Activated CD8-positive, alpha-beta T cell treated with anti-CD3 and anti-CD28 coated beads, Interleukin-2, amount 10 ng/mL, durations not matched to agents 7 days and 5 days (primary cell): ENCODE measurements around the gene EMP1. TPM values are rescaled to one million over a fixed set of nuclear protein-coding genes. Genes with fewer than 3 reads are reported as not detected.
"Not testable (repeated sequence)": the region's sequence is repeated elsewhere in the genome, so short reads cannot be mapped to it uniquely, and the experiment has no call there.

Experiments used
- ATAC-seq: fragments of 150-1000 bp; cut with Tn5 transposase; one replicate; pipeline ENCODE4 v1.10.0; 2021; ENCODE audit warnings: moderate library complexity
- CTCF ChIA-PET: fragments of 350-600 bp; sonication (Branson Sonifier 250); formaldehyde crosslinking; loops from one replicate; lab custom pipeline; 2021; ENCODE audit warnings: antibody characterized with exemption; lab: Charles Lee
- POLR2A ChIA-PET: fragments of 350-600 bp; sonication (Branson Sonifier 250); formaldehyde crosslinking; loops from one replicate; lab custom pipeline; 2021; ENCODE audit warnings: antibody characterized with exemption; lab: Charles Lee
- DNase-seq: peaks from one replicate; pipeline ENCODE4 v3.0.0-alpha.2; 2020
- H3K27ac Mint-ChIP-seq: one replicate; pipeline ENCODE4 v1.8.0; 2021; ENCODE audit warnings: mild to moderate bottlenecking, mixed read lengths
- H3K27me3 Mint-ChIP-seq: one replicate; pipeline ENCODE4 v1.8.0; 2021; ENCODE audit warnings: low read depth, mixed read lengths
- H3K36me3 Mint-ChIP-seq: one replicate; pipeline ENCODE4 v1.8.0; 2021; ENCODE audit warnings: low read depth, mixed read lengths
- H3K4me1 Mint-ChIP-seq: one replicate; pipeline ENCODE4 v1.8.0; 2021; ENCODE audit warnings: low read depth, mixed read lengths
- H3K4me3 Mint-ChIP-seq: one replicate; pipeline ENCODE4 v1.8.0; 2021; ENCODE audit warnings: mild to moderate bottlenecking, mixed read lengths
- H3K9me3 Mint-ChIP-seq: one replicate; pipeline ENCODE4 v1.8.0; 2022; ENCODE audit warnings: mixed read lengths; ENCODE audit not compliant: insufficient read depth
- total RNA-seq, 2 experiments: library from RNA; stranded (reverse); gene quantifications; one replicate each; pipeline ENCODE4 v1.2.3, GENCODE V29; 2021

The EMP1 gene
- total RNA-seq, 2 experiments from 2014 or later: 4.4 to 7.6 TPM

DNA sequence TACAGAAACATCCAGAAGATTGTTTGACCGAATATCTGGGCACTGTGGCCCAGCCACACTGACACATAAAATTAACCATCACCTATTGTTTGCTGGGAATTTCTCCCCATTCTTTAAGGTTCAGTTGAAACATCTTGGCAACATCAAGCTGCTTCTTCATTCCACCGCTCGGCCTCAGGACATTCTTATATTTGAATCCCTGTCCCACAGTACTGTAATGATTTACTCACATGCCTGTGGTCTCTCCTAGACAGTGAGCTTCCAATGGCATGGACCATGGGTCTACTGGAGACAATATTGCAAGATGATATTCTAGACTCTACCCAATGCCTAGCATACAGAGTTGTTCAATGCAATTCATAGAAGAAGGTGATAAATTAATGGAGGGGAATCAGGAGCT, 56.1 kb downstream of the EMP1 start:
- ATAC-seq (no peak), DNase-seq (no peak)
- Mint-ChIP-seq H3K27ac (no peak overlapping the region), H3K4me3 (no peak overlapping the region), H3K4me1 (peaks cover 3% of the 10 kb centered on the region), H3K36me3 (no peaks in the 10 kb centered on the region), H3K9me3 (no peaks in the 10 kb centered on the region), H3K27me3 (peaks cover 21% of the 10 kb centered on the region)
- ChIA-PET POLR2A (no interaction called here), CTCF (no interaction called here)

GRCh38 chr12:13253966-13254760, 57.6 kb downstream of the EMP1 start:
- no peak for ATAC-seq
- Mint-ChIP-seq H3K4me3 (no peak overlapping the region), H3K27ac (no peak overlapping the region), H3K4me1 (peaks cover 3% of the 10 kb centered on the region), H3K27me3 (peaks cover 11% of the 10 kb centered on the region), H3K36me3 (no peaks in the 10 kb centered on the region), H3K9me3 (no peaks in the 10 kb centered on the region)
- ChIA-PET CTCF (interaction anchor here (0.6 to 3.3 kb wide), 11 partner anchors 12 to 338 kb away, joined by 3 to 19 read pairs (median 9); partner anchors contain the start of gene GSG1), POLR2A (no interaction called here)
- DNase-seq: no peak

DNA sequence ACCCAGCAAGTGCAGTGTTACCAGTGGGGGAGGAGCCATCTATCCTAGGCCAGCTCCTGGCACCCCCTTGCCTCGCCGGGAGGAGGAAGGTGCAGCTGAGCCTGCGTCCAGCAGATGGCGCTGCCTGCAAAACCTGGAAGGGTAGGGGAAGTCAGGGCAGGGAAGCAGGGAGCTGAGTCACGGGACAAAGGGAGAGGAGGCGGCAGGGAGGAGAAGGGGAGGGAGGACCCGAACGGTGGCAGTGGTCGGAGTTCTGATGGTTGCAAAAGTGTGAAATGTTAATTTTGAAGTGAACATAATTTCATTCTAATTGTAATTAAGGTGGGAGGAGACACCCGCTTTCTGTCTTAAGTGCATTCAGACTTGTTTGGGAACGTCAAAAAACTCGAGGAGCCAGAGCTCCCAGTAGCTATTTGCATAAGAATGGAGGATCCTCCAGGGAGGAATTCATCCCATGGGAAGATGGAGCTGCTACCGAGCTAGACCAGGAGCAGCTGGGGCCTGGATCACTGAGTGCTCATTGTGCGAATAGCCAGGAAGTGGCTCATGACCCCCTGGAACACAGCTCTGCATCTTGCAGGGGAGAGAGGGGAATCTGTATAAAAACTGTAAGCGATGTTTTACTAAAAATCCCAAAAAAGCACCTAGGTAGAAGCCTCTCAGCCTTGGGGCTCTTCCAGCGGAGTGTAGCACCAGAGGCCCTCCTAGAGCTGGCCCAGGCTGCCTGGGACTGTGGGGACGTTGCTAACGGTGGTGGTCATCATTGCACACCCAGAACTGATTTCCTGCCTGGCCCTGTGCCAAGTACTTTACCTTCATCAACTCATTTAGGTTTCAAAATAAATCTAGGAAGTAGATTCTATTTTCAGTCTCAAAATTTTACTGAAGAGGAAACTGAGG, 59.5 kb downstream of the EMP1 start:
- ChIA-PET POLR2A (no interaction called here), CTCF (interaction anchor here (0.6 to 3.3 kb wide), 50 partner anchors 9 to 911 kb away, joined by 3 to 24 read pairs (median 4); partner anchors contain the start of gene GSG1)
- no peak overlapping the region for H3K4me3 Mint-ChIP-seq
- H3K4me1 Mint-ChIP-seq: peaks cover 3% of the 10 kb centered on the region
- no peaks in the 10 kb centered on the region for H3K9me3 Mint-ChIP-seq
- ATAC-seq (peak; percentile 100), DNase-seq (peak; percentile 84)
- H3K36me3 Mint-ChIP-seq: no peaks in the 10 kb centered on the region
- H3K27me3 Mint-ChIP-seq: peaks cover 9% of the 10 kb centered on the region
- H3K27ac Mint-ChIP-seq: no peak overlapping the region

GRCh38 chr12:13256692-13257045, 60.1 kb downstream of the EMP1 start:
- H3K4me3 Mint-ChIP-seq: no peak overlapping the region

GRCh38 chr12:13257356-13257875, 60.9 kb downstream of the EMP1 start:
- no peak overlapping the region for H3K4me3 Mint-ChIP-seq
- no peaks in the 10 kb centered on the region for H3K9me3 Mint-ChIP-seq
- no peak for ATAC-seq
- H3K27ac Mint-ChIP-seq: no peak overlapping the region
- no peaks in the 10 kb centered on the region for H3K36me3 Mint-ChIP-seq
- H3K4me1 Mint-ChIP-seq: peaks cover 3% of the 10 kb centered on the region
- ChIA-PET CTCF (interaction anchor here (0.7 to 3.3 kb wide), 8 partner anchors 8 to 909 kb away, joined by 3 to 24 read pairs (median 8); no protein-coding TSS in a partner anchor), POLR2A (interaction anchor here (0.7 kb wide), 1 partner anchor 488 kb away, joined by 3 read pairs; no protein-coding TSS in a partner anchor)
- peaks cover 9% of the 10 kb centered on the region for H3K27me3 Mint-ChIP-seq
- DNase-seq: no peak

More at GRCh38 chr12:13256692-13257045, 60.1 kb downstream of the EMP1 start:
- POLR2A ChIA-PET: interaction anchor here (0.7 kb wide), 1 partner anchor 488 kb away, joined by 3 read pairs; no protein-coding TSS in a partner anchor
- H3K27me3 Mint-ChIP-seq: peaks cover 9% of the 10 kb centered on the region
- H3K27ac Mint-ChIP-seq: no peak overlapping the region
- no peaks in the 10 kb centered on the region for H3K9me3 Mint-ChIP-seq
- no peaks in the 10 kb centered on the region for H3K36me3 Mint-ChIP-seq
- CTCF ChIA-PET: interaction anchor here (0.6 to 3.3 kb wide), 17 partner anchors 10 to 910 kb away, joined by 3 to 24 read pairs (median 7); no protein-coding TSS in a partner anchor
- ATAC-seq (no peak), DNase-seq (no peak)
- peaks cover 3% of the 10 kb centered on the region for H3K4me1 Mint-ChIP-seq

GRCh38 chr12:13258197-13258596, 61.7 kb downstream of the EMP1 start:
- Mint-ChIP-seq H3K9me3 (no peaks in the 10 kb centered on the region), H3K4me1 (peaks cover 3% of the 10 kb centered on the region), H3K27me3 (peaks cover 7% of the 10 kb centered on the region), H3K36me3 (no peaks in the 10 kb centered on the region), H3K4me3 (no peak overlapping the region), H3K27ac (no peak overlapping the region)
- no peak for ATAC-seq
- no peak for DNase-seq
- ChIA-PET CTCF (interaction anchor here (1.3 kb wide), 1 partner anchor 9 kb away, joined by 4 read pairs; no protein-coding TSS in a partner anchor), POLR2A (no interaction called here)

DNA sequence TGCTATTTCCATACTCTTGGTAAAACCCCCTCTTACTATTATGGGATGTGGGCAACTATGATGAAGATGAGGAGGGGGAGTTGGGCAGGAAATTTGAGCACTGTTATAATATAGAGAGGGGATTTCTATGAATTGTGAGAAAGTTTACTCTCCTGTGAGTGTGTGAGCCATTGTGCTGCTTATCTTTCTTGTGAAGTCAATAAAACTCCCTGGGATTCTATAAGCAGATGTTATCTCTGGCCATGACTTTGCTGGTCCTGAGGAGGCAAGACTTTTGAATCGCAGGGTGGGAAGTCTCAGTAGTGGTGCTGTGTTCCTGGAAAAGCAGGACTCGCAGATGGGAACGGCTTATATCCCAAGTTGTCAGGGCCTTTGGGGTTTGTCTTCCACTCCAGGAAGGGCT, 62.2 kb downstream of the EMP1 start:
- POLR2A ChIA-PET: no interaction called here
- DNase-seq: no peak
- Mint-ChIP-seq H3K9me3 (no peaks in the 10 kb centered on the region), H3K4me1 (peaks cover 3% of the 10 kb centered on the region), H3K36me3 (no peaks in the 10 kb centered on the region), H3K4me3 (no peak overlapping the region), H3K27ac (no peak overlapping the region), H3K27me3 (peaks cover 5% of the 10 kb centered on the region)
- ATAC-seq: no peak
- CTCF ChIA-PET: no interaction called here

GRCh38 chr12:13259625-13260024, 63.1 kb downstream of the EMP1 start:
- H3K4me1 Mint-ChIP-seq, POLR2A ChIA-PET, H3K9me3 Mint-ChIP-seq, H3K27ac Mint-ChIP-seq, H3K27me3 Mint-ChIP-seq, ATAC-seq, CTCF ChIA-PET, DNase-seq, H3K36me3 Mint-ChIP-seq, H3K4me3 Mint-ChIP-seq: not testable (repeated sequence)

DNA sequence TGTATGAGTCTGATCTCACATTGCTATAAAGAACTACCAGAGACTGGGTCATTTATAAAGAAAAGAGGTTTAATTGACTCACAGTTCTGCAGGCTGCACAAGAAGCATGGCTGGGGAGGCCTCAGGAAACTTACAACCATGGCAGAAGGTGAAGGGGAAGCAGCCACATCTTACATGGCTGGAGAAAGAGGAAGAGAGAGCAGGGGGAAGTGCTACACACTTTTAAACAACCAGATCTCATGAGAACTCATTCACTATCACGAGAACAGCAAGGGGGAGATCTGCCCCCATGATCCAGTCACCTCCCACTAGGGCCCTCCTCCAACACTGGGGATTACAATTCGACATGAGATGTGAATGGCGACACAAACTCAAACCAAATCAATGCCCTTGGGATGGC, 71.3 kb downstream of the EMP1 start:
- ATAC-seq, H3K9me3 Mint-ChIP-seq, H3K4me3 Mint-ChIP-seq, H3K27ac Mint-ChIP-seq, H3K36me3 Mint-ChIP-seq, H3K4me1 Mint-ChIP-seq, DNase-seq, H3K27me3 Mint-ChIP-seq, POLR2A ChIA-PET: not testable (repeated sequence)
- CTCF ChIA-PET: interaction anchor here (1.0 to 2.4 kb wide), 2 partner anchors 11 to 12 kb away, joined by 5 to 7 read pairs; no protein-coding TSS in a partner anchor

GRCh38 chr12:13268581-13268980, 72.1 kb downstream of the EMP1 start:
- ATAC-seq (no peak), DNase-seq (no peak)
- Mint-ChIP-seq H3K27ac (no peak overlapping the region), H3K36me3 (no peaks in the 10 kb centered on the region), H3K9me3 (no peaks in the 10 kb centered on the region), H3K4me1 (no peaks in the 10 kb centered on the region), H3K27me3 (peaks cover 10% of the 10 kb centered on the region), H3K4me3 (no peak overlapping the region)
- POLR2A ChIA-PET: no interaction called here
- CTCF ChIA-PET: interaction anchor here (1.0 to 2.4 kb wide), 2 partner anchors 10 to 13 kb away, joined by 5 to 7 read pairs; no protein-coding TSS in a partner anchor
